ENCODE results near the gene MARCO.

- TF ChIP-seq CTCF (IDR thresholded peaks at IDR 0.05) (no peak), POLR2A (IDR thresholded peaks at IDR 0.05) (no peak)
Measured at GRCh38 chr2:118980022-118980421, 38.0 kb downstream of the MARCO start.
